ENCODE data around the gene GRID1.

Gene GRID1

GRCh38 chr10:85615556-85615955 is 751.0 kb downstream of the GRID1 start:
- DNase-seq (ENCODE audit: low read depth) = no peak

GRCh38 chr10:85614981-85615380 is 751.6 kb downstream of the GRID1 start:
- no peak for DNase-seq (ENCODE audit: low read depth)

GRCh38 chr10:85614566-85614965 is 752.0 kb downstream of the GRID1 start:
- no peak for DNase-seq (ENCODE audit: low read depth)

- no peak for DNase-seq (ENCODE audit: low read depth)
Measured at GRCh38 chr10:85613391-85613790, 753.2 kb downstream of the GRID1 start.

GRCh38 chr10:85612833-85613232 is 753.8 kb downstream of the GRID1 start:
- DNase-seq (ENCODE audit: low read depth) = no peak

GRCh38 chr10:85612378-85612775 is 754.2 kb downstream of the GRID1 start:
- no peak for DNase-seq (ENCODE audit: low read depth)

GRCh38 chr10:85611746-85612377 is 754.7 kb downstream of the GRID1 start:
- no peak for DNase-seq (ENCODE audit: low read depth)

GRCh38 chr10:85611093-85611740 is 755.4 kb downstream of the GRID1 start:
- DNase-seq (ENCODE audit: low read depth) = no peak

GRCh38 chr10:85610381-85611092 is 756.1 kb downstream of the GRID1 start:
- DNase-seq (ENCODE audit: low read depth) = no peak

GRCh38 chr10:85609509-85609908 is 757.1 kb downstream of the GRID1 start:
- no peak for DNase-seq (ENCODE audit: low read depth)

- DNase-seq (ENCODE audit: low read depth) = no peak
Measured at GRCh38 chr10:85608706-85609105, 757.9 kb downstream of the GRID1 start.

- DNase-seq (ENCODE audit: low read depth) = no peak
Measured at GRCh38 chr10:85607043-85607695, 759.4 kb downstream of the GRID1 start.

- no peak for DNase-seq (ENCODE audit: low read depth)
Measured at GRCh38 chr10:85606401-85606800, 760.2 kb downstream of the GRID1 start.

- no peak for DNase-seq (ENCODE audit: low read depth)
Measured at GRCh38 chr10:85604884-85605283, 761.7 kb downstream of the GRID1 start.

- DNase-seq (ENCODE audit: low read depth) = no peak
Measured at GRCh38 chr10:85604136-85604725, 762.4 kb downstream of the GRID1 start.

- DNase-seq (ENCODE audit: low read depth) = no peak
Measured at GRCh38 chr10:85603151-85603940, 763.2 kb downstream of the GRID1 start.

GRCh38 chr10:85602713-85603112 is 763.9 kb downstream of the GRID1 start:
- DNase-seq (ENCODE audit: low read depth) = no peak

GRCh38 chr10:85602306-85602705 is 764.3 kb downstream of the GRID1 start:
- DNase-seq (ENCODE audit: low read depth) = no peak

GRCh38 chr10:85601526-85601925 is 765.1 kb downstream of the GRID1 start:
- DNase-seq (ENCODE audit: low read depth) = no peak

GRCh38 chr10:85600744-85601081 is 765.9 kb downstream of the GRID1 start:
- no peak for DNase-seq (ENCODE audit: low read depth)

GRCh38 chr10:85600026-85600743 is 766.4 kb downstream of the GRID1 start:
- no peak for DNase-seq (ENCODE audit: low read depth)
